ENCODE data around the gene SLC9A9.

- no peak for TF ChIP-seq CTCF (IDR thresholded peaks at IDR 0.05)
- no peak for TF ChIP-seq POLR2AphosphoS5 (IDR thresholded peaks at IDR 0.05)
Observed at GRCh38 chr3:143429628-143430514, 418.4 kb downstream of the SLC9A9 start.

Data from breast epithelium (tissue), 3 donors.